H1 (cell line): Measurements from ENCODE around the gene VWA2. TPM values are rescaled to one million over a fixed set of nuclear protein-coding genes. Genes with fewer than 3 reads are reported as not detected.
"Not testable (repeated sequence)": the region's sequence is repeated elsewhere in the genome, so short reads cannot be mapped to it uniquely, and the experiment has no call there.

ENCODE experiments used
- CTCF ChIA-PET: fragments of 300-600 bp; sonication (Branson Sonifier 250); formaldehyde crosslinking; loops from one replicate; lab custom pipeline; 2021; ENCODE audit not compliant: partially characterized antibody; lab: Charles Lee
- POLR2A ChIA-PET: fragments of 300-600 bp; sonication (Branson Sonifier 250); formaldehyde crosslinking; loops from one replicate; lab custom pipeline; 2021; ENCODE audit warnings: inconsistent platforms; ENCODE audit not compliant: partially characterized antibody; lab: Charles Lee
- DNase-seq, 2 experiments: peaks; one replicate each; pipeline versions ENCODE4 v3.0.0 to v3.0.0-alpha.2; 2010 to 2022; ENCODE audit warnings: low spot score in 2 of 2, low read depth in 1 of 2, mixed read lengths in 1 of 2
- FAIRE-seq: peaks from 2 replicates; lab custom pipeline; 2011; peaks lifted over from hg19 to GRCh38; lab: Jason Lieb, UNC
- H2AFZ ChIP-seq: 2 replicates; pipeline ENCODE4 v1.8.1; 2012; ENCODE audit warnings: low read length, inconsistent platforms
- H2AK5ac ChIP-seq: 2 replicates; pipeline ENCODE4 v1.6.1; 2013; ENCODE audit warnings: low read depth, low read length
- H2BK120ac ChIP-seq: replicated peaks from 2 replicates; pipeline ENCODE3; 2013; ENCODE audit warnings: low read depth, low read length, inconsistent platforms
- H2BK12ac ChIP-seq: 2 replicates; pipeline ENCODE4 v1.6.1; 2013; ENCODE audit warnings: low read depth, low read length
- H2BK15ac ChIP-seq: 2 replicates; pipeline ENCODE4 v1.6.1; 2013; ENCODE audit warnings: low read length
- H2BK20ac ChIP-seq: 2 replicates; pipeline ENCODE4 v1.6.1; 2013; ENCODE audit warnings: low read length
- H2BK5ac ChIP-seq: 2 replicates; pipeline ENCODE4 v1.6.1; 2013; ENCODE audit warnings: low read depth, low read length
- H3K14ac ChIP-seq: 2 replicates; pipeline ENCODE4 v1.6.1; 2013; ENCODE audit warnings: inconsistent platforms; ENCODE audit not compliant: insufficient read length
- H3K18ac ChIP-seq: 2 replicates; pipeline ENCODE4 v1.6.1; 2013; ENCODE audit warnings: low read length; ENCODE audit errors: extremely low read depth
- H3K23ac ChIP-seq: 2 replicates; pipeline ENCODE4 v1.6.1; 2013; ENCODE audit warnings: inconsistent platforms; ENCODE audit not compliant: insufficient read length
- H3K23me2 ChIP-seq: 2 replicates; pipeline ENCODE4 v1.6.1; 2013; ENCODE audit warnings: low read depth, low read length
- H3K27ac ChIP-seq: 2 replicates; pipeline ENCODE4 v1.6.1; 2011; ENCODE audit warnings: low read depth, low read length, inconsistent platforms
- H3K27me3 ChIP-seq, 4 experiments: replicated peaks in 1 of 4; 1 replicate in 1 of 4; 2 replicates in 3 of 4; pipeline versions ENCODE4 v1.6.1 to v1.8.1; 2011 to 2013; ENCODE audit warnings: low read length in 3 of 4, mild to moderate bottlenecking in 3 of 4, inconsistent platforms in 2 of 4, mixed read lengths in 2 of 4, moderate library complexity in 1 of 4; ENCODE audit not compliant: control insufficient read depth in 3 of 4, insufficient read depth in 3 of 4; ENCODE audit errors: extremely low read depth in 1 of 4
- H3K36me3 ChIP-seq, 4 experiments: 2 replicates each; pipeline versions ENCODE4 v1.6.1 to v1.8.1; 2011 to 2013; ENCODE audit warnings: mild to moderate bottlenecking in 4 of 4, low read length in 3 of 4, moderate library complexity in 2 of 4, control low read depth in 1 of 4, inconsistent platforms in 1 of 4; ENCODE audit not compliant: insufficient read depth in 4 of 4, control insufficient read depth in 2 of 4
- H3K4ac ChIP-seq: replicated peaks from 2 replicates; pipeline ENCODE3; 2013; ENCODE audit warnings: low read length, low read depth, mixed read lengths, inconsistent platforms; ENCODE audit not compliant: insufficient read length
- H3K4me1 ChIP-seq, 4 experiments: replicated peaks in 1 of 4; 1 replicate in 1 of 4; 2 replicates in 3 of 4; pipeline versions ENCODE4 v1.6.1 to v1.8.1; 2011 to 2013; ENCODE audit warnings: low read length in 3 of 4, inconsistent platforms in 2 of 4, mixed read lengths in 1 of 4; ENCODE audit not compliant: insufficient read depth in 4 of 4, control insufficient read depth in 3 of 4
- H3K4me2 ChIP-seq, 2 experiments: 2 replicates each; pipeline versions ENCODE4 v1.6.1 to v1.8.1; 2011 to 2013; ENCODE audit warnings: low read depth in 2 of 2, low read length in 2 of 2, control low read depth in 1 of 2, inconsistent platforms in 1 of 2, mild to moderate bottlenecking in 1 of 2; ENCODE audit not compliant: insufficient read depth in 1 of 2
- H3K4me3 ChIP-seq, 4 experiments: fragments of 200-600, 300-600 bp in 1 of 4; sonication (generic), shearing (Covaris generic), sonication (Bioruptor Twin) in 1 of 4; 2 replicates each; pipeline versions ENCODE4 v1.5.1 to v1.8.1; 2011 to 2016; ENCODE audit warnings: low read length in 4 of 4, low read depth in 3 of 4, control low read depth in 2 of 4, inconsistent platforms in 2 of 4, mild to moderate bottlenecking in 2 of 4, mixed read lengths in 1 of 4, moderate library complexity in 1 of 4; ENCODE audit not compliant: insufficient read depth in 2 of 4; ENCODE audit errors: extremely low read depth in 1 of 4
- H3K56ac ChIP-seq: replicated peaks from 2 replicates; pipeline ENCODE3; 2013; ENCODE audit warnings: low read depth, mild to moderate bottlenecking, mixed read lengths, low read length, inconsistent platforms; ENCODE audit not compliant: insufficient read length
- H3K79me1 ChIP-seq: 2 replicates; pipeline ENCODE4 v1.6.1; 2013; ENCODE audit warnings: low read depth, low read length, control low read depth
- H3K79me2 ChIP-seq, 2 experiments: 2 replicates each; pipeline versions ENCODE4 v1.6.1 to v1.8.1; 2012 to 2013; ENCODE audit warnings: low read length in 2 of 2, mild to moderate bottlenecking in 2 of 2, inconsistent platforms in 1 of 2; ENCODE audit not compliant: insufficient read depth in 2 of 2, control insufficient read depth in 1 of 2
- H3K9ac ChIP-seq, 4 experiments: replicated peaks in 1 of 4; 1 replicate in 1 of 4; 2 replicates in 3 of 4; pipeline versions ENCODE4 v1.6.1 to v1.8.1; 2011 to 2013; ENCODE audit warnings: low read depth in 3 of 4, low read length in 3 of 4, control low read depth in 2 of 4, mild to moderate bottlenecking in 2 of 4, moderate library complexity in 2 of 4, inconsistent platforms in 1 of 4; ENCODE audit errors: extremely low read depth in 1 of 4
- H3K9me3 ChIP-seq, 2 experiments: 2 replicates each; pipeline versions ENCODE4 v1.6.1 to v1.8.1; 2012 to 2013; ENCODE audit warnings: mild to moderate bottlenecking in 2 of 2, moderate library complexity in 2 of 2, control low read depth in 1 of 2, inconsistent platforms in 1 of 2, low read depth in 1 of 2, low read length in 1 of 2, mixed read lengths in 1 of 2; ENCODE audit not compliant: insufficient read depth in 2 of 2
- H4K20me1 ChIP-seq, 2 experiments: replicated peaks in 1 of 2; 2 replicates each; pipeline versions ENCODE3 to v1.8.1; 2011 to 2013; ENCODE audit warnings: inconsistent platforms in 2 of 2, low read length in 2 of 2, mild to moderate bottlenecking in 1 of 2; ENCODE audit not compliant: insufficient read depth in 2 of 2, control insufficient read depth in 1 of 2
- H4K5ac ChIP-seq: 2 replicates; pipeline ENCODE4 v1.6.1; 2013; ENCODE audit warnings: low read length, low read depth, mixed read lengths, inconsistent platforms; ENCODE audit not compliant: insufficient read length
- H4K8ac ChIP-seq: 2 replicates; pipeline ENCODE4 v1.8.0; 2013; ENCODE audit warnings: mild to moderate bottlenecking, moderate library complexity, low read length, inconsistent platforms; ENCODE audit not compliant: insufficient read depth; ENCODE audit errors: extremely low read depth
- H4K91ac ChIP-seq: replicated peaks from 2 replicates; pipeline ENCODE3; 2013; ENCODE audit warnings: low read length, mixed read lengths, inconsistent platforms; ENCODE audit not compliant: insufficient read length
- WGBS, 2 experiments: shearing (Covaris generic) in 1 of 2; methylation state at CpG; one replicate each; pipeline versions ENCODE4 v1.1.6 to v1.1.7; 2013 to 2015; ENCODE audit warnings: low lambda C conversion rate in 2 of 2, mixed read lengths in 2 of 2, inconsistent platforms in 1 of 2, low coverage in 1 of 2, missing lambda C conversion rate in 1 of 2; ENCODE audit not compliant: insufficient replicate concordance in 2 of 2, insufficient coverage in 1 of 2, insufficient read length in 1 of 2; ENCODE audit errors: extremely low coverage in 1 of 2, missing lambda C conversion rate in 1 of 2; 5-methylcytosine and 5-hydroxymethylcytosine counted together
- polyA plus RNA-seq, 7 experiments: library from polyadenylated mRNA; depleted of rRNA in 3 of 7; stranded (reverse) in 5 of 7; unstranded in 2 of 7; fragments of >200 nt in 5 of 7; fragments of 200-250 nt in 2 of 7; gene quantifications; 1 replicate in 5 of 7; 2 replicates in 1 of 7; 4 replicates in 1 of 7; pipeline versions ENCODE4 v1.2.1 to v1.2.3, GENCODE V29; 2011 to 2013; ENCODE audit warnings: missing spikeins in 2 of 7, mixed read lengths in 2 of 7
- total RNA-seq: library from RNA; stranded (reverse); fragmentation: NEBNext Ultra II Directional; extraction: Animal tissue kit (Norgen Biotek cat#: 25700); gene quantifications from 2 replicates; pipeline ENCODE4 v1.2.1, GENCODE V29; 2021

VWA2 gene
- total and polyA plus RNA-seq, 2 of the 8 experiments (the other 6 are each of a cell fraction or from before 2014, with no cell fraction given), result 2.8 to 2.9 TPM

DNA sequence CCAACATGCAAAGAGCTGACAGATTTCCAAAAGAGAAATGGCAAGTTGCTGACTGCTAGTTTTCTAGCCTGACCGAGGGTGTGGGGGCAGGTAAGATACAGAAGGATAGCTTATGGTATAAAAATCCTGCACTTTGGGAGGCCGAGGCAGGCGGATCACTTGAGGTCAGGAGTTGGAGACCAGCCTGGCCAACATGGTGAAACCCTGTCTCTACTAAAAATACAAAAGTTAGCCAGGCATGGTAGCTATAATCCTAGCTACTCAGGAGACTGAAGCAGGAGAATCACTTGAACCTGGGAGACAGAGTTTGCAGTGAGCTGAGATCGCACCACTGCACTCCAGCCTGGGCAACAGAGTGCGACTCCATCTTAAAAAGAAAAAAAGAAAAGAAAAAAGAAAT, 94.4 kb downstream of the VWA2 start:
- H3K56ac ChIP-seq, H2BK20ac ChIP-seq, H3K23ac ChIP-seq, H2AFZ ChIP-seq, H3K18ac ChIP-seq, H4K20me1 ChIP-seq, H2BK5ac ChIP-seq, H3K9ac ChIP-seq, H3K79me2 ChIP-seq, H3K23me2 ChIP-seq, POLR2A ChIA-PET, DNase-seq, H3K4ac ChIP-seq, H2BK15ac ChIP-seq, H3K36me3 ChIP-seq, H4K5ac ChIP-seq, H3K27me3 ChIP-seq, H3K14ac ChIP-seq, H2AK5ac ChIP-seq, FAIRE-seq, H3K4me3 ChIP-seq, H4K91ac ChIP-seq, H3K4me2 ChIP-seq, H2BK120ac ChIP-seq, H4K8ac ChIP-seq, H3K9me3 ChIP-seq, H3K79me1 ChIP-seq, H2BK12ac ChIP-seq, H3K27ac ChIP-seq: not testable (repeated sequence)
- peaks cover 6 to 11% (median 10%) of the 10 kb centered on the region in 4 experiments for H3K4me1 ChIP-seq
- CTCF ChIA-PET, result interaction anchor here (0.7 to 3.7 kb wide), 8 partner anchors 10 to 119 kb away, joined by 3 to 17 read pairs (median 4); no protein-coding TSS in a partner anchor
- 93% methylated on average over 5 of the region's 5 CpGs; no CpG with 5 or more reads in 1 of the 2 experiments for WGBS, 2 experiments
